Right atrium auricular region (tissue), 2 donors: ENCODE results near the gene CCL4L2. TPM values are rescaled to one million over a fixed set of nuclear protein-coding genes. Genes with fewer than 3 reads are reported as not detected.
"Not testable (repeated sequence)": the region's sequence is repeated elsewhere in the genome, so short reads cannot be mapped to it uniquely, and the experiment has no call there.

Experiments
- DNase-seq: peaks from one replicate; pipeline ENCODE4 v3.0.0-alpha.2; 2019; ENCODE audit warnings: low spot score
- H3K27ac ChIP-seq, 2 donors: fragments of 200-600 bp; sonication (generic); 1 replicate in 1 of 2; 2 replicates in 1 of 2; pipeline ENCODE4 v1.5.1; 2016 to 2019
- H3K27me3 ChIP-seq, 2 donors: fragments of 200-600 bp; sonication (generic); one replicate each; pipeline versions ENCODE4 v1.5.1 to v1.6.0; 2017 to 2019
- H3K36me3 ChIP-seq: fragments of 200-600 bp; sonication (generic); one replicate; pipeline ENCODE4 v1.5.1; 2016
- H3K4me1 ChIP-seq, 2 donors: fragments of 200-600 bp; sonication (generic); one replicate each; pipeline versions ENCODE4 v1.5.1 to v1.6.0; 2017 to 2019
- H3K4me3 ChIP-seq, 2 donors: fragments of 200-600 bp; sonication (generic); 1 replicate in 1 of 2; 2 replicates in 1 of 2; pipeline ENCODE4 v1.5.1; 2017 to 2019; ENCODE audit warnings: mild to moderate bottlenecking in 1 of 2, moderate library complexity in 1 of 2
- H3K9me3 ChIP-seq, 2 donors: fragments of 200-600 bp; sonication (generic); one replicate each; pipeline ENCODE4 v1.5.1; 2019
- CTCF ChIP-seq, 2 donors: fragments of 200-600 bp; sonication (generic); IDR thresholded peaks; one replicate each; pipeline ENCODE4 v1.5.1; 2019; ENCODE audit warnings: antibody characterized with exemption in 2 of 2
- total RNA-seq, 2 donors: library from RNA; depleted of rRNA; stranded (reverse); fragments of >200 nt; gene quantifications; one replicate each; pipeline ENCODE4 v1.1.0, GENCODE V29; 2016

The CCL4L2 gene
- total RNA-seq, 2 donors from 2014 or later, result 0.39 TPM; not detected in 1

- no peaks in the 10 kb centered on the region for H3K27me3 ChIP-seq
- no peaks in the 10 kb centered on the region for H3K9me3 ChIP-seq
- no peak overlapping the region for H3K27ac ChIP-seq
- no peak for DNase-seq
- TF ChIP-seq CTCF (IDR thresholded peaks at IDR 0.05), result no peak
- no peaks in the 10 kb centered on the region for H3K4me1 ChIP-seq
- H3K36me3 ChIP-seq, result no peaks in the 10 kb centered on the region
- H3K4me3 ChIP-seq, result no peak overlapping the region
These were observed 17.6 kb upstream of the CCL4L2 start for GRCh38 chr17:36193216-36193775.

- H3K9me3 ChIP-seq, H3K4me3 ChIP-seq, H3K27me3 ChIP-seq, H3K36me3 ChIP-seq, DNase-seq, H3K27ac ChIP-seq, H3K4me1 ChIP-seq: not testable (repeated sequence)
These were observed 16.6 kb upstream of the CCL4L2 start for GRCh38 chr17:36194147-36194831.

DNA sequence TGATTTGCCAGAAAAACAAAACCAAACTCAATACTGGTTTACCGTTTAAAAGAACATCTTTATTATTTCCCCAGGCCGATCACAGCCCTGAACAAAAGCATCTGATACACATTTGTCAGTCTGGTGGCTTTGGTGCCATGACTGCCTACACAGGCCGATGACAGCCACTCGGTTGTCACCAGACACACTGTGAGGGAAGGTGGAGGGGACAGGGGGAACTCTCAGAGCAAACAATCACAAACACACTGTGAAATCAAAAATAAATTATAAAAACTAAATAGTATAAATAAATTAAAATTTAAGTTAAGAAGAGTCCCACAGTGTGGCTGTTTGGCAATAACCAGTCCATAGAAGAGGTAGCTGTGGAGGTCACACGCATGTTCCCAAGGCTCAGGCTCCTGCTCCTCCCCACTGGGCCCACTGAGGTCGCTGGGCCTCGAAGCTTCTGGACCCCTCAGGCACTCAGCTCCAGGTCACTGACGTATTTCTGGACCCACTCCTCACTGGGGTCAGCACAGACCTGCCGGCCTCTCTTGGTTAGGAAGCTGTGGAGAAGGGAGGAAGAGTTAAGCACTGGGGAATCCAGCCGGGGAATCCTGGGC lies 15.9 kb upstream of the CCL4L2 start:
- not testable (repeated sequence) for H3K27ac ChIP-seq, H3K36me3 ChIP-seq, H3K27me3 ChIP-seq, H3K9me3 ChIP-seq, DNase-seq, H3K4me1 ChIP-seq, H3K4me3 ChIP-seq

GRCh38 chr17:36195434-36196130 lies 15.3 kb upstream of the CCL4L2 start:
- Histone ChIP-seq H3K4me3 (no peak overlapping the region), H3K9me3 (no peaks in the 10 kb centered on the region), H3K36me3 (no peaks in the 10 kb centered on the region), H3K4me1 (peaks cover 0 to 9% of the 10 kb centered on the region in 2 donors), H3K27me3 (no peaks in the 10 kb centered on the region), H3K27ac (no peak overlapping the region)
- TF ChIP-seq CTCF (IDR thresholded peaks at IDR 0.05), result no peak
- no peak for DNase-seq

DNA sequence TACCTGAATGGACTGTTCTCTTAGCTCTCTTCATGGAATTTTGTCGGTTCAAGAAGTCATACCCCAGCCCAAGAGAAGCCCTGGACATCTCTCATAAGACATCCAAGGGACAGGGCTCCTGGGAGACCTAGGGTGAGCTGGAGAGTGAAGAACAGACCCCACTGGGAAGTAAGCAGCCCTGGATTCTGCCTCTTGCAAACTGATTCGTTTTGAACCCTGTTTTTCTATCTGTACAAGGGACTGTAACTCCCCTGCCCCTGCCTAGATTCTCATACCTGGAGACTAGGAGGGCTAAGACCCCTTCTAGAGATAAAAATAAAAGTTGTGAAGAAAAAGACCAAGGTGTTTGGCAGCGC lies 14.8 kb upstream of the CCL4L2 start:
- no peaks in the 10 kb centered on the region for H3K27me3 ChIP-seq
- no peak for TF ChIP-seq CTCF (IDR thresholded peaks at IDR 0.05)
- H3K27ac ChIP-seq, result no peak overlapping the region
- H3K9me3 ChIP-seq, result no peaks in the 10 kb centered on the region
- H3K4me1 ChIP-seq, result peaks cover 0 to 9% of the 10 kb centered on the region in 2 donors
- H3K36me3 ChIP-seq, result no peaks in the 10 kb centered on the region
- DNase-seq, result no peak
- no peak overlapping the region for H3K4me3 ChIP-seq

DNA sequence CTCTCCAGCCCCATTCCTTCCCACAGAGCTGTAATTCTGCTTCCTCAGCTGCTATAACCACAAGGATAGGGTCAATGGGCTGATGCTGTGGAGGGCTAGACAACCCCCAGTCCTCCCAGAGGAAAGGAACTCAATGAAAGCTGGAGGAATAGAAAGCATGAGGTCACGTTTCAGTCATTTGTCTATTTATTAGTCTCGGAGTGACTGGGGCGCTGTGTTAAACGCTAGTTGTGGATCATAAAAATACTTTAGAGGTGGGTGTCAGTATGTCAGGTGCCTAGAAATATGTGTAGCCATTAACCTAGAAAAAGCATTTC lies 13.5 kb upstream of the CCL4L2 start:
- H3K27ac ChIP-seq, result no peak overlapping the region
- H3K9me3 ChIP-seq, result no peaks in the 10 kb centered on the region
- no peak overlapping the region for H3K4me3 ChIP-seq
- no peaks in the 10 kb centered on the region for H3K27me3 ChIP-seq
- DNase-seq, result no peak
- no peak for TF ChIP-seq CTCF (IDR thresholded peaks at IDR 0.05)
- peaks cover 0 to 9% of the 10 kb centered on the region in 2 donors for H3K4me1 ChIP-seq
- no peaks in the 10 kb centered on the region for H3K36me3 ChIP-seq
